Measurements from ENCODE around the gene ZIC4. TPM values are rescaled to one million over a fixed set of nuclear protein-coding genes. Genes with fewer than 3 reads are reported as not detected.

Gene ZIC4
- total and polyA plus RNA-seq, 2 of the 8 experiments (the other 6 are each of a cell fraction or from before 2014, with no cell fraction given), result 0.03 to 0.13 TPM

GRCh38 chr3:147412261-147412916, 6.0 kb upstream of the ZIC4 start (continued):
- TF ChIP-seq CTBP2 (IDR thresholded peaks at IDR 0.05; ENCODE audit: borderline replicate concordance, insufficient read depth, insufficient read length, low read length) (peak; percentile 100), EGR1 (IDR thresholded peaks at IDR 0.05; ENCODE audit: borderline replicate concordance, low read depth, low read length) (peak; percentile 84), BRCA1 (IDR thresholded peaks at IDR 0.05; ENCODE audit: low read depth, low read length) (no peak)

All from H1 (cell line).